NCI-H2171 treated with DMSO at 0.1 percent for 48 hours (cell line): ENCODE data around the gene FBXW7.

Experiments
- DNase-seq: peaks from one replicate; lab custom pipeline; 2025; lab: John Stamatoyannopoulos, UW

FBXW7 gene

GRCh38 chr4:152427981-152428380, 107.9 kb downstream of the FBXW7 start:
- DNase-seq = no peak

- no peak for DNase-seq
Measured at GRCh38 chr4:152424977-152425376, 110.9 kb downstream of the FBXW7 start.

GRCh38 chr4:152424396-152424795, 111.5 kb downstream of the FBXW7 start:
- DNase-seq = no peak

DNA sequence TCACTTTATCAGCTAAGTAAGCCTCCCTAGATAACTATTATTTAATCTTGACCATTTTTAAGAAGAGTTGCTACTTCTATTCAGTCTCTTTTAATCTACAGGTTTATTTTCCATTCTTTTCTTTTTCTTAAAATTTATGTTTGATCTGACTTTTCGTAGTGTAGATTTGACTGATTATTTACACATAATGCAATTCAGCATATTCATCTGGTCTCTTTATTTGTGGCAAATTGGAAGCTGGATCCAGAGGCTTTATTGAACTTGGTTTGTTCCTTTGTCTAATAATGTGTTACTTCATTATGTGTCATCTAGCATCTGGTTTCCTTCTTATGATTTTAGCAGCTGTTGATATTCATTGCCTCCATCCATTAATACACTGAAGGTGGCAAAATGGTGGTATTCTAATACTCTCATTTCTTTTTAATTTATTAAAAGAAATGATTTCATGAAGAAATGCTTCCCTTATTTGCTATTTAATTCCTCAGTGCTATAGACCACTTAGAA, 113.0 kb downstream of the FBXW7 start:
- DNase-seq = no peak

DNA sequence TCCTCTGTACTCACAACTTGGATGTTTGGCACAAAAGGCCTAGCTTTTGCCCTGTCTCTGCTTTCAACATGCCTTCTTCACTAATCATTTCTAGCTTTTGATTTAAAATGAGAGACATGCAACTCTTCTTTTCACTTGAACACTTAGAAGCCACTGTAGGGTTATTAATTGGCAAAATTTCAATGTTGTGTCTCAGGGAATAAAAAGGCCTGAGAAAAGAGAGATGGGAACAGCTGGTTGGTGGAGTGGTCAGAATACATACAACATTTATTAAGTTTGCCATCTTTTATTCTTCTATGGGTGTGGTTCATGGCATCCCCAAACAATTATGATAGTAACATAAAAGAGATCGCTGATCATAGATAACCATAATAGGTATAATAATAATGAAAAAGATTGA, 114.3 kb downstream of the FBXW7 start:
- no peak for DNase-seq

GRCh38 chr4:152419809-152420208, 116.1 kb downstream of the FBXW7 start:
- no peak for DNase-seq

DNA sequence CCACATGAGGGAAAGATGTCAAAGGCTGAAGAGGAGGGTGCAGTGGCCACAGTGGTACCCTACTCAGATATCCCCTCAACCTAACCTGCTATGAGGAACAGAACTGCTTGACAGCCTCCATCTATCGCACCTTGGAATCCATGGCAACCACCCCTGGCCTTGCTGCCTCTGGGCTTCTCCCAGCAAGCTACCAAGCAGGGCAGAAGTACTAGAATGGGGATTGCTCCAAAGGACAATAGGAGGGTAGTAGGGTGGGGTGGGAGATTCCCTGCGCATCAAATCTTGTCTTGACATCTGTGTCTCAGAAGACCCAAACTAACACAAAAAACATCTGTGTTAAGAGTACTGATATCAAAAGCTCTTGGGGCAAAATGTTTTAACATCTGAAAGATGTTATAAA, 118.2 kb downstream of the FBXW7 start:
- no peak for DNase-seq

DNA sequence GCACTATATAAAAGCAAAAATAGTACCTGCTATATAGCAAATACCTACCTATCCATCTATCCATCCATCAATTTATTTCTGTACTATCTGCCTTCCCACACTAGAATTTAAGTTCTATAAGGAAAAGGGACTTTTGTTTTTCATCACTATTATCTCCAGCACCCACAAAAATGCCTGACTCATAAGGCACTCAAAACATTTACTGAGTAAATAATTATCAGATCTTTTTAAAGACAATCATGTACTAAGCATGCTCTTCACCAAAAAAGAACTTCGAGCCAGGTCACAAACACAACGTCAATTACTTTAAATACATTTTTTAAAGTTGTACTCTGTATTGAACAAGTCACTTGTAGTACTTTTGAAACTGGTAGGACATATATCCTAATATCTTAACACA, 119.9 kb downstream of the FBXW7 start:
- DNase-seq = no peak

GRCh38 chr4:152408514-152409327, 127.2 kb downstream of the FBXW7 start:
- DNase-seq = no peak

GRCh38 chr4:152401424-152401823, 134.5 kb downstream of the FBXW7 start:
- DNase-seq = no peak

GRCh38 chr4:152399246-152399645, 136.6 kb downstream of the FBXW7 start:
- no peak for DNase-seq

DNA sequence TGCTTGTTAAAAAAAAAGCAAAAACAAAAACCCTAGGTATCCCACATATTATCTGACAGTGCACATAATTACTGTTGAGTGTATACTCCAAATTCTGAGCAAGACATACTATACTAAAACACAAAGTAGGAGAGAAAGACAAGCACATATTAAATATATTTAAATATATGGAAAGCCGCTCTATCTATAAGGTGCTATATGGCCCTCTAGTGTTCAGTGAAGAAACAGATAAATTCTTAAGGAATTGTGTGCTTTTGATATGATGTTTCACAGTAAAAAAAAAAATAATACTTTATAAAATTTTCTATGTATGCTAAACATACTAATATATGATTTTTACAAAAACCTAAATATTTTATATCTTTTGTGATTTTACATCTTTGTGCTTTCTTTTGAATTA, 137.8 kb downstream of the FBXW7 start:
- peak; percentile 3 for DNase-seq

DNA sequence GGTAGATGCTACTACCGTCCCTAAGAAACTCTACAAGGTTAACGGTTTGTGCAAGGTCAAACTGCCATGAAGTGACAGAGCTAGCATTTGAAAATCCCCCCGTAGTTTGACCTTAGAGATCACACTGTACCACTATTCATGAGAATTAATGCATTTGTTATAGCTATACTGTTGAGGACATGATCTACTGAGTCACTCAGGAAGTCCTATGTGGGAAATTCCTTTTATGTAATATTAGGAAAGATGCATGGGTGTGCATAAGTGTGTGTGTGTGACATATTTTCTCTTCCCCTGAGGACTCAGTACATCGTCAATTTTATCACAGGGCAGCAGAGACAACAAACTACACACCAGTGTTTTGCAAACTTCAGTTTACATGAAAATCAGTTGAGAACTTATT, 141.1 kb downstream of the FBXW7 start:
- DNase-seq = no peak

GRCh38 chr4:152392079-152392478, 143.8 kb downstream of the FBXW7 start:
- no peak for DNase-seq

GRCh38 chr4:152390216-152390615, 145.7 kb downstream of the FBXW7 start:
- no peak for DNase-seq

DNA sequence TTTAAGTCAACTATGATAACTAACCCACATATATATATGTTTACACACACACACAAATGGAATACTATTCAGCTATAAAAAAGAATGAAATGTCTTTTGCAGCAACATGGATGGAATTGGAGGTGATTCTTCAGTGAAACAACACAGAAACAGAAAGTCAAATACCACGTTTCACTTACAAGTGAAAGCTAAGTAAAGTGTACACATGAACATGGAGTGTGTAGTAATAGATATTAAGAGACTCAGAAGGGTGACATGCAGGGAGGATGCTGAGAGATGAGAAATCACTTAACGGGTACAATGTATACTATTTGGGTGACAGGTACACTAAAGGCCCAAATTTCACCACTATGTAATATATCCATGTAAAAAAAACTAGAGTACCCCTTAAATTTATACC, 146.5 kb downstream of the FBXW7 start:
- DNase-seq = no peak

GRCh38 chr4:152385551-152385950, 150.3 kb downstream of the FBXW7 start:
- peak; percentile 1 for DNase-seq

- no peak for DNase-seq
Measured at GRCh38 chr4:152382057-152382785, 153.7 kb downstream of the FBXW7 start.

DNA sequence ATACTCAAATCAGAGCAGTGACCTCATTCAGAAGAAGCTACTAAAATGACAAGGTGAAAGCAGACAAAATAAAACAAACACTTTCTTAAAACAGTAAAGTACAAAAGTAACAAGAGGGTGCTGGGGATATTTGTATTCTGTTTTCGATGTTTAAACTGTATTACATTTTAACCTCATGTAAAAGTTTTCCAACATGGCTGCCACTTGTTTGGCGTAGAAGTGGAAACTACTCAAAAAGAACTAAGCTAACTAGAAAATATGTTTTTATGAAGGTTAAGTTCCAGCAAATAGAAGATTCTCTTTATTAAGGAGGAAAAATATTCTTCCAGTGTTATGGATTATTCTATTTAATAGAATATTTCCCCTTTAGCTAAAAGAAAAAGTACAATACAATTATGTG, 155.0 kb downstream of the FBXW7 start:
- DNase-seq = no peak

DNA sequence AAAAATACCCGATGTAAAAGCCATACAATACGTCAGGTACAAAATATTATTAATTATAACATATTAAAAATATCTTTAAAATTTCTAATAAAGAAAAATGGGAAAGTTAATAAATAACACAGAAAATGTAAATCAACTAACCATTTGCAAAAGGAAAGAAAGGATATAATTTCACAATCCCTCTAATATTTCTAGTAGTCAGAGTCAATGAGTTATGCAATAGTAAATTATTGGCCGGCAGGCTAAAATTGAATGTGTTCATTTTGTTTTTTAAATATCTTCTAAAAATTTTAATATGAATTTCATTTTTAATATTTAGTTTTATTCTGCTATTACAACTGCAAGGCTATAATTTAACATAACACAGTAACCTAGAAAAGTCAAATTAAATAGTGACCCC, 155.7 kb downstream of the FBXW7 start:
- no peak for DNase-seq

DNA sequence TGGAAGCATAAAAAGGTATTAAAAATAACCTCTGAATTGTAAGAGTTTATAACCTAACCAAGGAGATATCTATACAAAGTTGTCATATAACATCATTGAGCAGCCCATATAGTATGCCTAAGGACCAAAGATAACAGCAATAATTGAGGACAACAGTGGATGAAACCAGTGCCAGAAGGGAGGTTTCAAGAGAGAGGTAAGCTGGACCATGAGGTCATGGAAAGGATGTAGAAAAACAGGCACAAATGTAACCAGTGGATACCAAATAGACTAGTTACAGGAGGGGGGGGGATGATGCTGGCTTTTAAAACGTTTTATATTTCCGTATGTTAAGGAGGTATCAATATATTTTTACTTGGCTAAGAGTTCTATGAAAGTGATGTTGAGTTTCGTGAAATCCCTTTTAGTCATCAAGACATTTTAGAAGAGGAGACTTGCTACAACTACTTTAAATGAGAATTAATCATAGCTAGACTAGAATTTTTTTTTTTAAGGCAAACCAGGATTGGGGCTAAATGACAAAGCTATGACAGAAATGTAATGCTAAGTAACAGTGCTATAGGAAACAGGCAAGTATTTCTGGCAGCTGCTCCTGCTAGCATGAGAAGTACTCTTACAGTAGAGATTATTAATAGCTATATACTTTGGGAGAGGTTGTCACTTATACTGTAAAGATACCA, 161.1 kb downstream of the FBXW7 start:
- DNase-seq = no peak

DNA sequence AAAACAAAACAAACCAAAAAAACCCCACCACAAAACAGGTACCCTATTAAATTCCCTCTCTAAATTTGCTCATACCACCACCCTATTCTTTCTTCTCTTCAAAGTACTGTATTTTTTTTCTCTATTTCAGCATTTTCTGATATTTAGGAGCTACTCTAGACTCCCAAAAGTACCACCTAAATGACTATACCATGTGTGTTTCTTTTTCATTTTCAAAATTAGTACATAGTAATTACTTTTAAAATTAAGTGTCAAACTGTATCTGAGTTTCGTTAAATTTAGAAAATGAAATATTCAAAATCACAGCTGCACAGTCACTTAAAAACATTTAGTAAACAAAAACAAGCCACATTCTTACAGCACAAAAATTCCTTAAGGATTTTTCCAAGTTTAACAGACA, 161.7 kb downstream of the FBXW7 start:
- no peak for DNase-seq

- no peak for DNase-seq
Measured at GRCh38 chr4:152372444-152372843, 163.4 kb downstream of the FBXW7 start.
